ENCODE data around the gene ZFAND3.

ZFAND3 gene

GRCh38 chr6:37923514-37923913, 104.0 kb downstream of the ZFAND3 start:
- H3K36me3 ChIP-seq (ENCODE audit: control insufficient read depth, insufficient read depth, low read length), result no peaks in the 10 kb centered on the region
- H3K27me3 ChIP-seq (replicated peaks; ENCODE audit: control insufficient read depth, insufficient read depth, low read length, poor library complexity, severe bottlenecking), result no peaks in the 10 kb centered on the region
- H3K4me1 ChIP-seq (ENCODE audit: control insufficient read depth, insufficient read depth, low read length, poor library complexity, severe bottlenecking), result peaks cover 10% of the 10 kb centered on the region
- H3K9me3 ChIP-seq (ENCODE audit: control insufficient read depth, low read length), result no peaks in the 10 kb centered on the region
- H3K27ac ChIP-seq (ENCODE audit: insufficient read depth, low read length, poor library complexity, severe bottlenecking), result no peak overlapping the region
- DNase-seq, result no peak
- H3K4me3 ChIP-seq (ENCODE audit: insufficient read depth, low read depth, low read length, poor library complexity, severe bottlenecking), result no peak overlapping the region

- Histone ChIP-seq H3K9me3 (ENCODE audit: control insufficient read depth, low read length) (no peaks in the 10 kb centered on the region), H3K4me1 (ENCODE audit: control insufficient read depth, insufficient read depth, low read length, poor library complexity, severe bottlenecking) (peaks cover 10% of the 10 kb centered on the region), H3K4me3 (ENCODE audit: insufficient read depth, low read depth, low read length, poor library complexity, severe bottlenecking) (no peak overlapping the region), H3K36me3 (ENCODE audit: control insufficient read depth, insufficient read depth, low read length) (no peaks in the 10 kb centered on the region), H3K27me3 (replicated peaks; ENCODE audit: control insufficient read depth, insufficient read depth, low read length, poor library complexity, severe bottlenecking) (no peaks in the 10 kb centered on the region), H3K27ac (ENCODE audit: insufficient read depth, low read length, poor library complexity, severe bottlenecking) (no peak overlapping the region)
- DNase-seq, result no peak
Observed at GRCh38 chr6:37926661-37927060, 107.1 kb downstream of the ZFAND3 start.

DNA sequence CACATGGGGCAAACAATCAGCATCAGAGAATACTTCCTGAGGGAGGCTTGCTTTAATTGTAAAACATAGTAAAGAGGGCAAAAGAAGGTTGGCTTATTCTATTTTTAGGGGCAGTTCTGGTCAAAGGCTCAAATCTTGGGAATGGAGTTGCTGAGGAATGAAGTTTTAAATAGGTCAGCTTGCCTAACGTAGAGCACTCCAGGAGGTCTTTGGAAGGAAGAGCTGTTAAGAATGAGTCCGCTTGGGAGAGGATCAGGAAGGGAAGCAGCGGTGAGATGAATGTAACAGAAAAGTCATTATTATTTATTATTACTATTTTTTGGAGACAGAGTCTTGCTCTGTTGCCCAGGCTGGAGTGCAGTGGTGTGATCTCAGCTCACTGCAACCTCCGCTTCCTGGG, 108.7 kb downstream of the ZFAND3 start:
- Histone ChIP-seq H3K27me3 (replicated peaks; ENCODE audit: control insufficient read depth, insufficient read depth, low read length, poor library complexity, severe bottlenecking) (no peaks in the 10 kb centered on the region), H3K27ac (ENCODE audit: insufficient read depth, low read length, poor library complexity, severe bottlenecking) (no peak overlapping the region)
- DNase-seq, result no peak

GRCh38 chr6:37930288-37930971, 110.9 kb downstream of the ZFAND3 start:
- no peaks in the 10 kb centered on the region for H3K9me3 ChIP-seq (ENCODE audit: control insufficient read depth, low read length)
- H3K36me3 ChIP-seq (ENCODE audit: control insufficient read depth, insufficient read depth, low read length), result no peaks in the 10 kb centered on the region
- H3K27ac ChIP-seq (ENCODE audit: insufficient read depth, low read length, poor library complexity, severe bottlenecking), result no peak overlapping the region
- no peak overlapping the region for H3K4me3 ChIP-seq (ENCODE audit: insufficient read depth, low read depth, low read length, poor library complexity, severe bottlenecking)
- DNase-seq, result no peak
- H3K27me3 ChIP-seq (replicated peaks; ENCODE audit: control insufficient read depth, insufficient read depth, low read length, poor library complexity, severe bottlenecking), result no peaks in the 10 kb centered on the region
- no peaks in the 10 kb centered on the region for H3K4me1 ChIP-seq (ENCODE audit: control insufficient read depth, insufficient read depth, low read length, poor library complexity, severe bottlenecking)

More for the DNA sequence above, 108.7 kb downstream of the ZFAND3 start:
- no peak overlapping the region for H3K4me3 ChIP-seq (ENCODE audit: insufficient read depth, low read depth, low read length, poor library complexity, severe bottlenecking)
- peaks cover 10% of the 10 kb centered on the region for H3K4me1 ChIP-seq (ENCODE audit: control insufficient read depth, insufficient read depth, low read length, poor library complexity, severe bottlenecking)
- no peaks in the 10 kb centered on the region for H3K36me3 ChIP-seq (ENCODE audit: control insufficient read depth, insufficient read depth, low read length)
- no peaks in the 10 kb centered on the region for H3K9me3 ChIP-seq (ENCODE audit: control insufficient read depth, low read length)

- H3K4me3 ChIP-seq (ENCODE audit: insufficient read depth, low read depth, low read length, poor library complexity, severe bottlenecking), result no peak overlapping the region
- no peak for DNase-seq
- no peaks in the 10 kb centered on the region for H3K4me1 ChIP-seq (ENCODE audit: control insufficient read depth, insufficient read depth, low read length, poor library complexity, severe bottlenecking)
Observed at GRCh38 chr6:37931066-37931465, 111.5 kb downstream of the ZFAND3 start.

DNA sequence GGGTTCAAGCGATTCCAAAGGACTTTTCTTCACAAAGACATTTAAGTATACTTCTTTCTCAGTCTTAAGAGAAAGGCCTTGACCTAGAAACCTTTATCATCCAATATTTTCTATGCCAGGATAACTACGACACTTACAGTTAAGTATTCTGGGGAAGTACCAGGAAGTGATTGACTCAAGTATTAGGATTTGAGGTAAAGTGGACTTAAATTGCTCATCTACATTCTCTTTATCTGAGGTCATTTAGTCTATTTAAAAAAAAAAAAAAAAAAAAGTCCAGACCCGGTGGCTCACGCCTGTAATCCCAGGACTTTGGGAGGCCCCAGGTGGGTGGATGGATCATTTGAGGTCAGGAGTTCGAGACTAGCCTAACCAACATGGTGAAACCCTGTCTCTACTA, 114.7 kb downstream of the ZFAND3 start:
- Histone ChIP-seq H3K27ac (ENCODE audit: insufficient read depth, low read length, poor library complexity, severe bottlenecking) (no peak overlapping the region), H3K36me3 (ENCODE audit: control insufficient read depth, insufficient read depth, low read length) (no peaks in the 10 kb centered on the region), H3K27me3 (replicated peaks; ENCODE audit: control insufficient read depth, insufficient read depth, low read length, poor library complexity, severe bottlenecking) (no peaks in the 10 kb centered on the region), H3K9me3 (ENCODE audit: control insufficient read depth, low read length) (no peaks in the 10 kb centered on the region), H3K4me1 (ENCODE audit: control insufficient read depth, insufficient read depth, low read length, poor library complexity, severe bottlenecking) (no peaks in the 10 kb centered on the region), H3K4me3 (ENCODE audit: insufficient read depth, low read depth, low read length, poor library complexity, severe bottlenecking) (no peak overlapping the region)
- DNase-seq, result no peak

More at GRCh38 chr6:37931066-37931465, 111.5 kb downstream of the ZFAND3 start:
- Histone ChIP-seq H3K9me3 (ENCODE audit: control insufficient read depth, low read length) (no peaks in the 10 kb centered on the region), H3K27me3 (replicated peaks; ENCODE audit: control insufficient read depth, insufficient read depth, low read length, poor library complexity, severe bottlenecking) (no peaks in the 10 kb centered on the region), H3K36me3 (ENCODE audit: control insufficient read depth, insufficient read depth, low read length) (no peaks in the 10 kb centered on the region), H3K27ac (ENCODE audit: insufficient read depth, low read length, poor library complexity, severe bottlenecking) (no peak overlapping the region)

GRCh38 chr6:37936150-37936549, 116.6 kb downstream of the ZFAND3 start:
- no peaks in the 10 kb centered on the region for H3K9me3 ChIP-seq (ENCODE audit: control insufficient read depth, low read length)
- H3K27ac ChIP-seq (ENCODE audit: insufficient read depth, low read length, poor library complexity, severe bottlenecking), result no peak overlapping the region
- DNase-seq, result no peak
- no peak overlapping the region for H3K4me3 ChIP-seq (ENCODE audit: insufficient read depth, low read depth, low read length, poor library complexity, severe bottlenecking)
- H3K27me3 ChIP-seq (replicated peaks; ENCODE audit: control insufficient read depth, insufficient read depth, low read length, poor library complexity, severe bottlenecking), result no peaks in the 10 kb centered on the region
- H3K4me1 ChIP-seq (ENCODE audit: control insufficient read depth, insufficient read depth, low read length, poor library complexity, severe bottlenecking), result no peaks in the 10 kb centered on the region
- no peaks in the 10 kb centered on the region for H3K36me3 ChIP-seq (ENCODE audit: control insufficient read depth, insufficient read depth, low read length)

GRCh38 chr6:37936906-37937305, 117.4 kb downstream of the ZFAND3 start:
- Histone ChIP-seq H3K4me3 (ENCODE audit: insufficient read depth, low read depth, low read length, poor library complexity, severe bottlenecking) (no peak overlapping the region), H3K27ac (ENCODE audit: insufficient read depth, low read length, poor library complexity, severe bottlenecking) (no peak overlapping the region), H3K27me3 (replicated peaks; ENCODE audit: control insufficient read depth, insufficient read depth, low read length, poor library complexity, severe bottlenecking) (no peaks in the 10 kb centered on the region), H3K36me3 (ENCODE audit: control insufficient read depth, insufficient read depth, low read length) (no peaks in the 10 kb centered on the region), H3K9me3 (ENCODE audit: control insufficient read depth, low read length) (no peaks in the 10 kb centered on the region), H3K4me1 (ENCODE audit: control insufficient read depth, insufficient read depth, low read length, poor library complexity, severe bottlenecking) (no peaks in the 10 kb centered on the region)
- no peak for DNase-seq

GRCh38 chr6:37938909-37939308, 119.4 kb downstream of the ZFAND3 start:
- Histone ChIP-seq H3K4me1 (ENCODE audit: control insufficient read depth, insufficient read depth, low read length, poor library complexity, severe bottlenecking) (no peaks in the 10 kb centered on the region), H3K9me3 (ENCODE audit: control insufficient read depth, low read length) (no peaks in the 10 kb centered on the region), H3K27ac (ENCODE audit: insufficient read depth, low read length, poor library complexity, severe bottlenecking) (no peak overlapping the region), H3K27me3 (replicated peaks; ENCODE audit: control insufficient read depth, insufficient read depth, low read length, poor library complexity, severe bottlenecking) (no peaks in the 10 kb centered on the region), H3K36me3 (ENCODE audit: control insufficient read depth, insufficient read depth, low read length) (no peaks in the 10 kb centered on the region), H3K4me3 (ENCODE audit: insufficient read depth, low read depth, low read length, poor library complexity, severe bottlenecking) (no peak overlapping the region)
- no peak for DNase-seq

GRCh38 chr6:37940074-37940847, 120.7 kb downstream of the ZFAND3 start:
- H3K27ac ChIP-seq (ENCODE audit: insufficient read depth, low read length, poor library complexity, severe bottlenecking), result no peak overlapping the region
- no peak for DNase-seq
- H3K4me1 ChIP-seq (ENCODE audit: control insufficient read depth, insufficient read depth, low read length, poor library complexity, severe bottlenecking), result no peaks in the 10 kb centered on the region
- H3K27me3 ChIP-seq (replicated peaks; ENCODE audit: control insufficient read depth, insufficient read depth, low read length, poor library complexity, severe bottlenecking), result no peaks in the 10 kb centered on the region
- H3K4me3 ChIP-seq (ENCODE audit: insufficient read depth, low read depth, low read length, poor library complexity, severe bottlenecking), result no peak overlapping the region
- no peaks in the 10 kb centered on the region for H3K36me3 ChIP-seq (ENCODE audit: control insufficient read depth, insufficient read depth, low read length)
- H3K9me3 ChIP-seq (ENCODE audit: control insufficient read depth, low read length), result no peaks in the 10 kb centered on the region

Data from effector memory CD4-positive, alpha-beta T cell (primary cell).